ENCODE results near the gene MARK3.
A peak's percentile ranks its signal among the peaks of the same experiment; 100 is the strongest.

MARK3 gene

DNA sequence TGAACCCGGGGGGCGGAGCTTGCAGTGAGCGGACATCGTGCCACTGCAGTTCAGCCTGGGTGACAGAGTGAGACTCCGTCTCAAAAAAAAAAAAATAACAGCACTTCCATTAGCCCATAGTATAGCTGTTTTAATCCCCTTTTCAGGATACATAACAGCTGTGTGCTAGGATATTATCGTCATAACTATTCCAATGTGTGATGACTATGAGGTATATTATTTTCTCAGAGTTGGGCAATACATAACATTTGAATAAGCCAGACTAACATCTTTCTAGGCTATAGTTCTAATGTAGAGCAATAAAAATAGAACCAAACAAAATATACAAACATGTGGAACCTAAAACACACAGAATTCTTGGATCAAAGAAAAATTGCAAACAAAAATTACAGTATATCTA, 57.1 kb downstream of the MARK3 start:
- peak; percentile 35 for DNase-seq

DNA sequence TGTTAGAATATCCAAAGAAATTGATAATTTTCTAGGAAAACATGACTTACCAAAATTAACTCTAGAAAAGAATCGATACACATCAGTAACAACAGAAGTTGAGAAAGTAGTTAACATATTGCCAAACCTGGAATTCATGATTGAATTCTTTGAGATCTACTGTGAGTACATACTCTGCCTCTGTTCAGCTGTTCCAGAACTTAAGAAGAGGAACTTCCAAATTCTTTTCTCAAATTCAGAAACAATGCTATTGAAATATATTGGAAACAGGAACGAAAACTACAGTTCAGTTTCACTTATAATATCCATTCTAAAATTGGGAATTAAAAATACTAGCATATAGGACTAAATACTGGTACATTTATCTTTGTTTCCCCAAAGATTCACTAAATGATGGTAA, 57.9 kb downstream of the MARK3 start:
- no peak for DNase-seq

DNA sequence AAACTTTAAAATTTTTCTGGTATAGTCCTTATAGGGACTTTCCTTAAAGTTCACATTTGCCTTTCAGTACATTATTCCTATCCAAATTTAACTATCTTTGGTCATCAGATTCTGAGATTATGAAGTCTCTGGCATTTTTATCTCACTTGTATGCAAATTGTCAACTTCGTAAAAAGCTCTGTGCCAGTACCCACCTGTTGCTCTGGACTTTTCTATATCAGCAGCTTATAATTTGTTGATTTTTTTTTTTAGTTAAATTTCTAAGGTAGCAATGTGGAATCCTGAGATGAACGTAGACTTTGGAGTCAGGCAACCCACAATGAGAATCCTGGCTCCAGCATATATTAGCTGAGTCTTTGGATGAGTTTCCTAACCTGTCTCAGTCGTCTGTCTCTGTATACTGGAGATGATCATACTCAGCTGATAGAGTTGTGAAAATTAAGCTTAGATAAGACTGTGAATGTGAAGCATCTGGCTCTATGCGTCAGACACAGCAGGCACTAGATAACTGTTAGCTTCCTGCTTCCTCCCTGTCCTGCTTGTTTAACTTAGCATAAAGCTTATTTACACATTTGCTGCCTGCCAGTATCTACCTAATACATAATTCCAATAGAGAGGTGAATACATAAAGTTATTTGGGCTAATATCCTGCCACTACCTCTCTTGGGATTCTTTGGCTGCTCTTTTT, 59.8 kb downstream of the MARK3 start:
- peak; percentile 42 for DNase-seq

GRCh38 chr14:103445806-103446205, 60.6 kb downstream of the MARK3 start:
- DNase-seq, result no peak

- no peak for DNase-seq
Observed at GRCh38 chr14:103448097-103448496, 62.9 kb downstream of the MARK3 start.

DNA sequence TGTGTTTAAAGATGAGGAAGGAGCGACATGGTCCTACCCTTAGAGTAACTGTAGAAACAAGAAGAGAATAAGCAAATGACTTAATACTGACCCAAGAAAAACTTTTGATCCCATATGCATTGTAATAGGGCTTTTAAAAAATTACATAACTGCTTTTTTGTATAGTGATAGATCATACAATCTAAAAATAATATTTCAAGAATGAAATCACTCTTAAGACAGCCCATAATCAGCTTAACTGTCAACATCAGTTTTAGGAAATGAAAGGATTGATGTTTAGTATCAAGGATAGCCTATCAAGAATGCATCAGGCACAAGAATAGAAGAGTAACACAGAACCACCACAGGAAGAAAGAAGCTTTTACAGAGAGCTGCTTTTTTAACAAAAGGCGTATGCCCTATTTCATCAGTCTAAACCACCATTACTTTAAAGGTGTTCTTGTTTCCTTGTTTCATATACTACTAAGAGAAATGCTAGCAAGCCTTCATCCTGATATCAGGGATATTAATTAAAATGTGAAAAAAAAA, 64.5 kb downstream of the MARK3 start:
- no peak for DNase-seq

DNA sequence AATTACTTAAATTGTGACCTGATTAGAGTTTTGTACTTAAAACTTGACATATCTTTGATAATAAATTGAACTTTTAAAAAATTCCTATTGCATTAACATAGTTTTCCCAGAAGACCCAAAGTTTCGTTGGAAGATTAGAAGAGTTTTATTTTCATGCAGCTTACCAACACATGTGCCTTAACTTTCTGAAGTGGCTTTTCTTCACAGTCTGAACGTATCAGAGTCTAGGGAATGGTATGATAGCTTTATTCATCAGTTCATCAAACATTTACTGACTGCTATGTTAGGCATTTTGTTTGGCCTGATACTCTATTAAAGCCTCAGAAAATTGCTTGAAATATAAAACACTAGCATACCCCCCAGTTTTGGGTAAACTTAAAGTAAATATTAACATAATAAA, 65.2 kb downstream of the MARK3 start:
- peak; percentile 23 for DNase-seq

GRCh38 chr14:103451401-103451800, 66.2 kb downstream of the MARK3 start:
- DNase-seq, result no peak

GRCh38 chr14:103453791-103454190, 68.6 kb downstream of the MARK3 start:
- DNase-seq, result no peak

- DNase-seq, result peak; percentile 34
Observed at GRCh38 chr14:103456167-103456835, 71.1 kb downstream of the MARK3 start.

- no peak for DNase-seq
Observed at GRCh38 chr14:103460415-103460814, 75.2 kb downstream of the MARK3 start.

DNA sequence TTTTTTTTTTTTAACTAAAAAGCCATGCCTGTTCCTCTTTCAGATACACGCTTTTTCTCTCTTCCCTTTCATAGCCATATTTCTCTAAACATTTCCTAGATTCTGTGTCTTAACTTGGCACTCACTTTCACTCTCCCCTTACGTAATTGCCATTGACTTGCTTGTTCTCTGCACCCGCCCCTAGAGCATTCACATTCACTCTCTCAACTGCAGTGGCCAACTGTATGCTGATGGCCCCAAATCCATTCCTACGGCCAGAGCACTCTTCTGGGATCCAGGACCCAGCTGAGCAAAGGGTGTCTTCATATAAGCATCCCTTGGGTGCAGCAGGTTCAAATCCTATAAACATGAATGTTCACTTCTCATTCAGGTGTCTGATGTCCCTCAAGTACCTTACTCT, 77.9 kb downstream of the MARK3 start:
- no peak for DNase-seq

DNA sequence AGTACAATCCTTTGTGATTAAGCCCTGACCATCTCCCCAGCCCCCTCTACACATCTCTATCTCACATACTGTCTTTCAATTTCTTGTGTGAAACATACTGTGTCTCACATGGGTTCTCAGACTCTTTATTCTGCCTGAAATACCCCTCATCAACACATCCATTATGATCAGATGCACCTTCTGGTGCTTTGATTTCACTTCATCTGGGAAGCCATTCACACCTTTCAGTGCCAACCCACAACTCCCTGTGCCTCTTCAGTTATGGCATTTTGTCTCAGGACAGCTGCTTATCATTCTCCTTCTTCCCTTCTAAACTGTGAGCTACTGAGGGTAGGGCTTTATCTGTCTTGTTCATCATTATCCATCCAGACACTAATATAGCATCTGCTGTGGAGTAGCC, 78.6 kb downstream of the MARK3 start:
- DNase-seq, result no peak

- peak; percentile 32 for DNase-seq
Observed at GRCh38 chr14:103472939-103473338, 87.7 kb downstream of the MARK3 start.

DNA sequence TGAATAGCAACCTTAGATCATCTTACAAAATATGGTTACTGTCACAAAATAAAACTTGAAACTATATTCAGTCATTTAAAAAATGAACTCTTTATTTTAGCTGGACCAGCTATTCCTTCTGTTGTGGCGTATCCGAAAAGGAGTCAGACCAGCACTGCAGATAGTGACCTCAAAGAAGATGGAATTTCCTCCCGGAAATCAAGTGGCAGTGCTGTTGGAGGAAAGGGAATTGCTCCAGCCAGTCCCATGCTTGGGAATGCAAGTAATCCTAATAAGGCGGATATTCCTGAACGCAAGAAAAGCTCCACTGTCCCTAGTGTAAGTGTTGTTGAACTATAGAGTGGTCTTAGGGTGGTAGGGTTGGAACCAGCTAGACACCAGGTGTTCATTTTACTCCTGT, 89.7 kb downstream of the MARK3 start:
- no peak for DNase-seq

GRCh38 chr14:103476065-103476464, 90.8 kb downstream of the MARK3 start:
- DNase-seq, result no peak

- DNase-seq, result no peak
Observed at GRCh38 chr14:103476631-103477030, 91.4 kb downstream of the MARK3 start.

GRCh38 chr14:103480595-103480994, 95.4 kb downstream of the MARK3 start:
- DNase-seq, result no peak

GRCh38 chr14:103483600-103483999, 98.4 kb downstream of the MARK3 start:
- DNase-seq, result peak; percentile 40

DNA sequence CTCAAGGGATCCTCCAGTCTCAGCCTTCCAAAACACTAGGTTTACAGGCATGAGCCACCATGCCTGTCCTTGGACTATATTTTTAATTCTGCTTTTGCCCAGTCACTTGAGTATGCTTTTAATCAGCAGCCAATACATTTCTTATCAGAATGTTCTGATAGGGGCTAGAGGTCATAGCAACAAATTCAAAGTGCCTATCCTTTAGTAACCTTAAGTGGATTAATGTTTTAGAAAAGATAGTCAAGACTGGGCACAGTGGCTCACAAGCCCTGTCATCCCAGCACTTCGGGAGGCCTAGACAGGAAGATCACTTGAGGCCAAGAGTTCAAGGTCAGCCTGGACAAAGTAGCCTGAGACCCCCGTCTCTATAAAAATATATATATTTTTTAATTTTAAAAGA, 100.3 kb downstream of the MARK3 start:
- no peak for DNase-seq

DNA sequence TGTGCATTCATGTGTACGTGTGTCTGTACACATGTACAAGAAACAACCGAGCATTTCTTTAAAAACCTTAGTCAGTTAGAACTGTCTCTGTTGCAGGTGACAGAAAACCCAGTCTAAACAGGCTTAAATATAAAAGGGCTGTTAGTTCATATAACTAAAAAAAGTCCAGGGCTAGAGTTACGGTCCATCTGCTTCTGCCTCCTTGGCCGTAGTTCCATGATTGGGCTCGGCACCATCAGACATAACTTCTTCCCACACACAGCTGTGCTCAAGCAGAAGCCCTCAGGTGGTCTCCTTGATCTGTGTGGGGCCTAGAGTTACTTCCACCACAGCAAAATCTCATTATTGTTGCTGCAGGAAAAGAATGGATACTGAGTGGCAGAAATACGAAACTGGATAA, 102.9 kb downstream of the MARK3 start:
- DNase-seq, result no peak

DNA sequence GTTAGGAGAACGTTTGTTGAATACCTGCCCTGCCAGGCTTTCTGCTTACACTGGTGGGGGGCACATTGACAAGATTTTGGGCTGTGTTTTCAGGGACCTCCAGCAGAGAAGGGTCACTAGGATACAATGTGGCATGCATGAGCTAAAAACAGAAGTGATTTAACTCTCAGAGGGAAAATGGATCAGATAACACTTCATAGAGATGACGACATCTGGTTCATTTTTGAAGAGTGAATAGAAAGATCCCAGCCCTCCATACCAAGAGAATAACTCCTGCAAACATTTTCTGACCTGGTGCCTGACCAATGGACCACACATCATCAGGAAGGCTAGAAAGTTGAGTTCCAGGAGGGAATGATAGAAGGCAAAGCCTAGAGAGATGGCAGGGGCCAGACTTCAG, 103.7 kb downstream of the MARK3 start:
- DNase-seq, result peak; percentile 73

DNA sequence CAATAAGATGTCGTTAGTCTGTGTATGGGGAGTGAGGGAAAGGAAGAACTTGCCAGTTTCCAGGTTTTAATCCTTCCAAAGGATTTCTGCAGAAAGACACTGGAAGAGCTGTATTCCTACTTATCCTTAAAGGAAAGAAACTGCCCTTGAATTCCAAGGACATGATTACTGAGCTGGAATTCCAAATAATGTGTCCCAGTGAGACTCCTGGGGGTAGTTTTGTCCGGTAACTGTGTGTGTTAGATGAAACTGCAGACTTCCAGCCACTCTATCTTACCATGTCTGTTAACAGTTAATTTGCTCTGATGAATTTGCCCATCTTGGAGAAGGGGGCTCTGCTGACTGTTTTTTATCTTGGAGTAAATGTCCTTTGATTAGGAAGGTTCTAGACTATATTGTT, 104.4 kb downstream of the MARK3 start:
- peak; percentile 70 for DNase-seq

GRCh38 chr14:103491691-103492090, 106.5 kb downstream of the MARK3 start:
- no peak for DNase-seq

Measured in fibroblast of skin of scalp (primary cell).